GM19468 (cell line): ENCODE results near the gene FAM13A.
"Not testable (repeated sequence)": the region's sequence is repeated elsewhere in the genome, so short reads cannot be mapped to it uniquely, and the experiment has no call there.

Source experiments
- ATAC-seq: cut with Tn5 transposase; IDR thresholded peaks from one replicate; pipeline ENCODE4 v1.9.1; 2021; ENCODE audit warnings: mild to moderate bottlenecking, moderate library complexity, moderate number of reproducible peaks; ENCODE audit not compliant: unreplicated experiment; ENCODE audit errors: extremely low read depth

Gene FAM13A

DNA sequence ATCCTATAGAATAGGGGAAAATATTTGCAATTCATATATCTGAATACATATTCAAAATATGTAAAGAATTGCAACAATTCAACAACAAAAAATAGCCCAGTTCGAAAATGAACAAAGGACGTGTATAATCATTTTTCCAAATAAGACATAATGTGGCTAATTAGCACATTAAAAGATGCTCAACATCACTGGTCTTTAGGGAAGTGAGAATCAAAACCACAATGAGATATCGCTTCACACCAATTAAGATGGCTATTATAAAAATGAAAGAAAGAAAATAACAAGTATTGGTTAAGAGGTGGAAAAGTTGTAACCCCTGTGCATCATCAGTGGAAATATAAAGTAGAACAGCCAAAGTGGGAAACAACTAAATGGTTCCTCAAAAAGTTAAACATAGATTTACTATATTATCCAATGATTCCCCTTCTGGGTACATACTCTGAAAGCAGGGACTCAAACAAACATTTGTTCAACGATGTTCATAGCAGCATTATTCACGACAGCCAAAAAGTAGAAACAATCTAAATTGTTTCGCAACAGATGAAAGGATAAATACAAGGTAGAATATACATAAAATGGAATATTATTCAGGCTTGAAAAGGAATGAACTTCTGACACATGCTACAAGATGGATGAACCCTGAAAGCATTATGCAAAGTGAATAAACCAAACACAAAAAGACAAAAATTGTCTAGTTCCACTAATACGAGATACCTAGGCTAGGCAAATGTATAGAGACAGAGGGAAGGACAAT lies 12.7 kb downstream of the FAM13A start:
- ATAC-seq = no peak

DNA sequence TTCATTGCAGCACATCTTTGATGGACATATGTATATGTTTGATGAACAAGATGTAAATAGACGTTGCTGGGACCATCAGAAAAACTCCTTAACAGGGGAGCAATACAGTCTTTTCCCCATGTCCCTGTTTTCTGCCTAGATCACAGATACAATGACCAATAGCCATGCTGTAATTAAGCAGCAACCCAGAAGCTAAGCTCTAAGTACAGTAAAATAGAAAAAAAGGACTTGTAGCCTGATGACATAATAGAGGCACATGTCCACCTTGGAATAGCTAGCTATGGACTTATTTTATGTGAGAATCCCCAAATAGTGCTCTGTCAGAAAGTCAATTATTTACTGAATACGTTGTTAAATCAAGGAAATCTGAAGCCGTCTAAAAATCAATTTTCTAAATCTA lies 14.9 kb downstream of the FAM13A start:
- ATAC-seq = no peak

DNA sequence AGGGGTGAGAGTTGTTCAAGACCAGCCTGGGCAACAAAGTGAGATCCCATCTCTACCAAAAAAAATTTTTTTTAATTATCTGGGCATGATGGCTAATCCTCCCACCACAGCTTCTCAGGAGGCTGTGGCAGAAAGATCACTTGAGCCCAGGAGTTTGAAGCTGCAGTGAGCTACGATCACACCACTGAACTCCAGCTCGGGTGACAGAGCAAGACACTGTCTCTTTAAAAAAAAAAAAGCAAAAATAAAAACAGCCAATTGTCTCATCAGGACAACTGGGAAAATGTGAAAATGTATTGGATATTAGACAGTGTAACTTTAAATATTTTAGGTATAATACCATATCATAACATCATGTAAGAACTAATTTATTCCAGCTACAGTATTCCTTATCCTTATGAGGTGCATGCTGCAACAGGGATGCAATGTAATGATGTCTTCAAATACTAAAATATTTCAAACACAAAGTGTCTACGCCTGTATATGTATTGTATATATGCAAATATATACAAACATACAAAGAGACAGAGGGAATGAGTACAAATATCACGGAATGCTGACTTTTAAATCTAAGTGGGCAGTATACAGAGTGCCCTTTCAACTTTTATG lies 17.2 kb downstream of the FAM13A start:
- ATAC-seq = no peak

DNA sequence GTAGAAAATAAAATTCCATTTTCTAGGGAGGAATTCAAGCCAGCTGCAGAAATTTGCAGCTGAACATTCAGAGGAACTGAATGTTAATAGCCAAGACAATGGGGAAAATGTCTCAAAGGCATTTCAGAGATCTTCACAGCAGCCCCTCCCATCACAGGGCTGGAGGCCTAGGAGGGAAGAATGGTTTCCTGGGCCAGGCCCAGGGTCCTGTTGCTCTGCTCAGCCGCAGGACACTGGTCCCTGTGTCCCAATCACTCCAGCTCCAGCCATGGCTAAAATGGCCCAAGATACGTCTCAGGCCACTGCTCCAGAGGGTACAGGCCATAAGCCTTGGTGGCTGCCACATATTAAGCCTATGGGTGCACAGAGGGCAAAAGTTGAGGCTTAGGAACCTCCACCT lies 20.4 kb downstream of the FAM13A start:
- no peak for ATAC-seq

DNA sequence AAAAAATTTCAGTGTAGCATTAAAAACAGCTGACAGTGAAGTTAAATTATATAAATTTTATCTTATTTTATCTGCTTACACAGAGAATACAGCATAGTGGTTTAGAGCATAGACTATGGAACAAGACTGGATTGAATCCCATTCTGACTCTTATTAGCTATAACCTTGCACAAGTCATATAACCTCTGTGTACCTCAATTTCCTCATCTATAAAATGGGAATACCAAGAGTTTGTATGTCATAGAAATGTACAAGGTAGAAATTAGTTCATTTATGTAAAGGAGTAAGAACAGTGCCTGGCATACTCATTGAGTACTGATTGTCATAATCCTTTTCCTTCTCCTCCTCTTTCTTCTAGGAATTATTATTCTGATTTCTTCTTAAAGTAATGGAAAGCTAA lies 25.7 kb downstream of the FAM13A start:
- ATAC-seq = no peak

DNA sequence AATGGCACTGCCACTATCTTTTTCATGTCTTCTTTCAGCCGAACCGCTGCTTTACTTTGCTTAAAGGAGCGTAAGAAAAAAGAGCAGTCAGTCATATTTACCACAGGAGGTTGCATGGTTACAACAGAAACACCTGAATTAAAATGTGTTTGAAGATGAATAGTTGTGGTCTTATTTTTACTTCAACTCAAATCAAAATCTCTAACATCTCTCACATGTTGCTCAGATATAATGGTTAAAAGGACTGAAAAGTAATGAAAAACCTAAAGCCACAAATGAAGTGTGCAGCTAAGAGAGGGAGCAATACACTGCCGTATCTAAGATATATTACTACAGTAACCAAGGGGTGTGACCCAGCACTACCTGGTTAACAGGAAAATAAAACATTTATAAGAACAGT lies 27.4 kb downstream of the FAM13A start:
- no peak for ATAC-seq

DNA sequence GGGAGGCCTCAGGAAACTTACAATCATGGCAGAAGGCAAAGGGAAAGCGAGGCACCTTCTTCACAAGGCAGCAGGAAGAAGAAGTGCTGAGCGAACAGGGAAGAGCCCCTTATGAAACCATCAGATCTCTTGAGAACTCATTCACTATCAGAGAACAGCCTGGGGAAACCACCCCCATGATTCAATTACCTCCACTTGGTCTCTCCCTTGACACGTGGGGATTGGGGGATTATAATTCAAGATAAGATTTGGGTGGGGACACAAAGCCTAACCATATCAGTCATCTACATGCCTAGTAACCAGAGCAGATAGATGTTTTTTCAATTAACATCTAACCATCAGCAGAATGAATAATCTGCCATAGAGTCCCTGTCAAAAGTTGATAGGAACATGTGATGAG lies 30.4 kb downstream of the FAM13A start:
- no peak for ATAC-seq

DNA sequence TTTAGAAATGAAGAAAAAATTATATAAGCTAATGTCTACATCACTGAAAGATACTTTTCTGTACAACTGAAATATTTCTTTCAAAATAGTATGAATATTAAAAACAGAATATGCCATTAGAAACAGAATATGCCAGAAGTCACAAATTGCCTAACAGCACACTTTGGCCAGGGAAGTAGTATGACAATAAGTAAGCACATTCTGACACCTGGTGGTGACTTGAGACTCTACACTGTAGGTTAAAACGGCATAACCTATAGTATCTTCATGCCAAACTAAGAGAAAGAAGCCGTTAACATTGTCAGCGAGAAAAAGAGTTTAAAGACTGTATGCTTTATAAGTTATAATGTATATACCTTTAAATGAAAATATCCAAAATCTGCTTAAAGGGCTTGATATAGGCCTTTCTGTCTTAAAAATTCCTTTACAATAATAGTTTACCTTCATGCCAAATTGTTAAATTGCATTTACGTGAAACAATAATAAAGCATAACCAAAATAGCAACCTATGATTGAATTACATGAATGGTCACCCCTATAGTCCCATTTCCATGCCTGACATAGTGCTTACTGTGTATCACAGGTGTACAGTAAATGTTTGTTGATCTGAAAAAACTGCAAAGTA lies 32.8 kb downstream of the FAM13A start:
- ATAC-seq = peak; percentile 75

DNA sequence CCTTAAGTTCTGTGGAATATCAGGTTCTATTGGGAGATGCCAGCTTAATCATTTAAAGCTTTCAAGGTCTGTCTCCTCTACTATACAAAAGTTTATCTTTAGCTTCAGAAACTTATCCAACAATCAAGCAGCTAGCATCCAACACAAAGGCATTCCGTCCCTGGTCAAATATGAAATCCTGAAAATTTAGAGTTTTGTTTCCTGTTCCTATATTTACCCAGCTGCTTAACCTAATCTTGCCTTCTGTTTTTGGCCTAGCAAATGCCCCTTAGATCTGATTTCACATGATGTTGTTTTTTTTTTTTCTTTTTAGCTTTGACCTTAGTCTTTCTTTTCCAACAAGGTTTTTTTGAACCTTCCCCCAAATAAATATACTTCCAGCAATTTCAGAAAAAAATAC lies 33.8 kb downstream of the FAM13A start:
- no peak for ATAC-seq

DNA sequence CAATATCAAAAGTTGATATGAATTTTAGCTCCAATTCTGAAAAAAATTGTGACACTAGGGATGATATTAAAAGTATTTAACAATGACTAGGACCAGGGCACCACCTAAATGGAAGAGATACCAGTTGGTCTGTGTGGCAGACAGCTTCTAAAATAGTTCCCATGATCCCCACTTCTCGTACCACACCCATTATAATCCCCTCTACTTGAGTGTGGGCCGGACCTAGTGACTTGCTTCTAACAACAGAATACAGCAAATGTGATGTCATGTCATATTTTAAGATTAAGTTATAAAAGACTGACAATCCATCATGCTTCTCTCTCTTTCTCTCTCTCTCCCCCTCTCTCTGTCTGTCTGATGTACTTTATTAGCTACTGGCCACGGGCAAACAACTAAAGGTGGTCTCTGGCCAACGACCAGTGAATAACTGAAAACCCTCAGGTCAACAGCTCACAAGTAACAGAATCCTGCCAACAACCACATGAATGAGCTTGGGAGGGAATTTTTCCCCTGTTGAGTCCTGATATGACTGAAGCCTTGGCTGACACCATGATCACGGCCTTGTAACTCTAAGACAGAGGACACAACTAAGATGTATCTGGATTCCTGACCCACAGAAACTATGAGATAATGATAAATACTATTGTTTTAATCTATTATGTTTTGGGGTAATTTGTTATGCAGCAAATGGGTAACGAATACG lies 34.4 kb downstream of the FAM13A start:
- ATAC-seq = no peak

DNA sequence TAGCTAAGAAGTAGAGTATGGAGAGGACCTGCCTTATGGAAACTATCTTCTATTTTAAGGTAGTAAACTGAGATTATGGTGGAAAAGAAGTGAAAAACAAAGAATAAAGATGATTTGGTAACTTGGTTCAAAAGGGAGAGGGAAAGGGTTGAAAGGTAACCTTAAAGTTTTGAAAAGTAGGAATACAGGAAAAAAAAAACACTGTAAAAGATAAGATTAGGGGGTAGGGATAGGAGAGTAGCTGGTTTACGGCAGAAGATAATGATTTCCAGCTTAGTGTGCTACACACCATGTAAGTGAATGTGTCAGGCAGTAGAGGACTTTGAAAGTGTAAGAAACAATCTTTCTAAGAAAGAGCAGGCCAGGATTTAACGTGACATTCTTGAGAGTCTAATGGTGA lies 35.3 kb downstream of the FAM13A start:
- no peak for ATAC-seq

DNA sequence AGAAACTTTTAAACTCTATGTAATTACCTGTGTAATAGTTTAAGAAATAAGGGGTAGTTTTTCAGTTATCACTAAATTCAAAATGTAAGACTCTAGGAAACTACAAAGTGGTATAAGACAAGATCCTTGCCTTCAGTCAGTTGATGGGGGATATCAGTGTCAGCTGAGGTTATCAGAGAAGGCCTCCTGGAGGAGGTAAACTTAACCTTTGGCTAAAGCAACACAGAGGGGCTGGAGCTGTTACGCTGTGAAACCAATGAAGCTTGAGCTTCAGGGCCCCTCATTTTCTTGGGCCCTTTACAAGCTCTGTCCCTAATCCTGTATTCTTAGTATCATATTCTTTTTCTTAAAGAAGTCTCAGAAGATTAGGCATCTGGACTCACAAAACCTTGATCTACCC lies 35.9 kb downstream of the FAM13A start:
- ATAC-seq = no peak

DNA sequence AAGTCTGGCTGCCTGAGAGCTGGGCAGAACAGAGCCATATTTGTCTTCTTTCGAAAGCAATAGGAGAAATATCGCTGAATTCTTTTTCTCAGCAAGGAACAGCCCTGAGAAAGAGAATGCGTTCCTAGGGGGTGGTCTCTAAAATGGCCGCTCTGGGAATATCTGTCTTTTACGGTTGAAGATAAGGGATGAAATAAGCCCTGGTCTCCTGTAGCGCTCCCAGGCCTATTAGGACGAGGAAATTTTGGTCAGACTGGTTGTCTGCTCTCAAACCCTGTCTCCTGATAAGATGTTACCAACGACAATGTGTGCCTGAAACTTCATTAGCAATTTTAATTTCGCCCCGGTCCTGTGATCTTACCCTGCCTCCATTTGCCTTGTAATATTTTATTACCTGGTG lies 42.1 kb downstream of the FAM13A start:
- not testable (repeated sequence) for ATAC-seq

DNA sequence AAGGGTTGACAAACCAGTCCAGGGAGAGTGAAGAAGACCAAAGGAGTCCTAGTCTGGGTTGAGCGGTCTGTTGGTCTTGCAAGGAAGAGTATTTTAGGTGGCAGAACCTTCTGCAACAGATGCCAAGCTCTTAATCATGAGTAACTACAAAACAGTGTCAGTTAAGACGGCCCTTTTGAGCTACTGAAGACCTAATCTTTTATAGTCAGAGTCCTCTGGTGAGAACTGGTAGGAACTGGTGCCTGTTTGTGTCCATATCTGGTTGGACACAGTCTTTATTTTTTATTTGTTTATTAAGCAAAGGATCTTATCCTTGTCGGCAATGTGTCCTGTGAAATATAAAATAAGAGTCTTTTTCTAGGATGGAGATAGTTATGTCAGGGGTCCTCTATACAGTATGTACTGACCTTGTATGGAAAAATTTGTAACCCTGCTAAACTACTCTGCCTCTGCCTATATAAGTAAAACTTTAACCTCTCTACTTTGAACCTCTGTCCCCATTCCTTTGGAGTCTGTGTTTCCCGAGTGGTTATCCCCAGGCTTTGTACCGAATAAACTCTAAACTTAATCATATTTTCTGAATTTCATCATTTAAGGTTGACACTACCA lies 47.1 kb downstream of the FAM13A start:
- no peak for ATAC-seq

DNA sequence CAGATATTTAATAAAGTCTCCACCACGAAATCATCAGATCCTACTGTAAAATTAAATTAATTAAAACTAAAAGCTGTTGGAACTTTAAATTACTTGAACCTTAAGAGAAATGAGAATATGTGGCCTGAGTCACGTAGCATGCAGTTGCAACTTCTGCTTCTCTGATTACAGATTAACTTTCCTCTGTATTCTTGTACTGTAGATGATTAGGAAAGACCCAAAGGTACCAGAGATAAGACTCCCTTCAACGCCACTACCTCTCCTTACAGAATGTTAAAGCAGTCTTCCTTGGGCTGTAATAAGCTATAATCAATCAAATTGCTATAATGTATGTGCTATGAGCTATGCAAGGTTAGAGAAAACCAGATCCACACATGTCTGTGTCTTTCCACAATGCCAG lies 47.9 kb downstream of the FAM13A start:
- peak; percentile 66 for ATAC-seq

DNA sequence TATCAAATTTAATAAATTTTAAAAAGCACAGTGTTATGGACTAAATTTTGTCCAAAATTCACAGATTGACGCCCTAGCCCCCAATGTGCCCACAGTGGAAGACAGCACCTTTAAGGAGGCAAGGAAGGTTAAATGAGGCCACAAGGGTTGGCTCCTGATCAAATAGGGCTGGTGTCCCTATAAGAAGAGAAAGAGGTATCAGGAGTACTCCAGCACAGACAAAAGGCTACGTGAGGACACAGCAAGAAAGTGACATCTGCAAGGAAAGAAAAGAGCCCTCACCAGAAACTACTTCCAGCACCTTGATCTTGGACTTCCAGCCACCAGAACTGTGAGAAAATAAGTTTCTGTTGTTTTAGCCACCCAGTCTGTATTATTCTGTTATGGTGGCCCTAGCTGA lies 48.8 kb downstream of the FAM13A start:
- no peak for ATAC-seq

DNA sequence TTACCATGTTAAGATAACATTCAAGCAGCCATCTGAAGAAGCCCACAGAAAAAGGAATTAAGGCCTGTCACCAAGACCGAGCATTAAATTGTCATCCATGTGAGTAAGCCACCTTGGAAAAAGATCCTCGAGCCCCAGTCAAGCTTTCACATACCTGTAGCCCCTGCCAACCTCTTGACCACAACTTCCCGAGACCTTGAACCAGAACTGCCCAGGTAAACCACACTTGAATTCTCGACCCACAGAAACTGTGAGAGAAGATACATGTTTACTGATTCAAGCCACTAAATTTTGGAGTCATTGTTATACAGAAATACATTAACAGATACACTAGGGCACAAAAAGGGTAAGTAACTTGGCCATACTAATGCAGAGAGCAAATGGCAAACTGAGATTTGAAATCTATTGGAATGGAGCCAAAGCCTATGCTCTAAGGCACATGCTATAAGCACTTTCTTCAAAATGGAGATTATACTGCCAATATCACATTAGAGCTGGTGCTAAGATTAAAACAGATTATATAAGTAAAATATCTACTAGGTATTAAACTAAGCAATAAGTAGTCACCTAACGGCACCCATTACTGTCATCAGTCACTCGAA lies 49.5 kb downstream of the FAM13A start:
- ATAC-seq = no peak

DNA sequence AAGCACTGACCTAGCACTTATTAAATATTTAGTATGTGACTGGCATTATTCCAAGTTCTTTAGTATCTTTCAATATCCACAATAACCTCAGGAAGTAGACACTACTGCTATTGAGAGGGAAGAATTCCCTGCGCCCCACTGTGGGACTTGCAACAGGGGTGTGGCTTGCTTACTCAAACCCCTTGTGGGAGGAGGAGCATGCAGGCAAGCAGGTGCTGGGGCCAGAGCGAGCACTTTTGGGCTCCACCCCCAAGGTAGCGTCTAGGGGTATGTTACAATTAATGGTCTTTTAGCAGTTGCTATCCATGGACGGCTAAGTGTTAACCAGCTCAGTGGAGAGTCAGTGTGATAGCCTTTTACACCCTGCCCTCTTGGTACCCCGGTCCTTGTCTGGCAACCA lies 50.7 kb downstream of the FAM13A start:
- no peak for ATAC-seq

DNA sequence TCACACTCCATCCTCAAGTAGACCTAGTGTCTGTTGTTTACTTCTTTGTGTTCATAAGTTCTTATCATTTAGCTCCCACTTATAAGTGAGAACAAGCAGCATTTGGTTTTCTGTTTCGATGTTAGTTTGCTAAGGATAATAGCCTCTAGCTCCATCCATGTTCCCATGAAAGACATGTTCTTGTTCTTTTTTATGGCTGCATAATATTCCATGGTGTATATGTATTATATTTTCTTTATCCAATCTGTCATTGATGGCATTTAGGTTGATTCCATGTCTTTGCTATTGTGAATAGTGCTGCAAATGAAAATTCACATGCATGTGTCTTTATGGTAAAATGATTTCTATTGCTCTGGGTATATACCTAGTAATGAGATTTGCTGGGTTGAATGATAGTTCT lies 51.9 kb downstream of the FAM13A start:
- not testable (repeated sequence) for ATAC-seq
